SJSA1 (cell line): ENCODE data around the gene NETO2. TPM values are rescaled to one million over a fixed set of nuclear protein-coding genes. Genes with fewer than 3 reads are reported as not detected.
A peak's percentile ranks its signal among the peaks of the same experiment; 100 is the strongest.

Experiments used
- DNase-seq, 2 experiments: peaks; one replicate each; pipeline ENCODE4 v3.0.0-alpha.2; 2015 to 2020; ENCODE audit warnings: low spot score in 2 of 2, low read depth in 1 of 2
- H3K27ac ChIP-seq: fragments of 250-450 bp; sonication (Bioruptor Pico); 2 replicates; pipeline ENCODE4 v1.5.1; 2020; ENCODE audit warnings: mild to moderate bottlenecking, moderate library complexity
- H3K27me3 ChIP-seq: fragments of 250-450 bp; sonication (Bioruptor Pico); replicated peaks from 2 replicates; pipeline ENCODE4 v1.5.1; 2020; ENCODE audit warnings: mild to moderate bottlenecking, moderate library complexity
- H3K36me3 ChIP-seq: fragments of 250-450 bp; sonication (Bioruptor Pico); 2 replicates; pipeline ENCODE4 v1.5.1; 2020; ENCODE audit warnings: mild to moderate bottlenecking
- H3K4me1 ChIP-seq: fragments of 250-450 bp; sonication (Bioruptor Pico); replicated peaks from 2 replicates; pipeline ENCODE4 v1.6.1; 2021; ENCODE audit warnings: mild to moderate bottlenecking
- H3K4me3 ChIP-seq: fragments of 250-450 bp; sonication (Bioruptor Pico); 2 replicates; pipeline ENCODE4 v1.5.1; 2020; ENCODE audit warnings: mild to moderate bottlenecking
- H3K9me3 ChIP-seq: fragments of 250-450 bp; sonication (Bioruptor Pico); replicated peaks from 2 replicates; pipeline ENCODE4 v1.5.1; 2020; ENCODE audit warnings: mild to moderate bottlenecking
- total RNA-seq: library from RNA; depleted of rRNA; stranded (reverse); fragments of >200 nt; shearing (Covaris generic); gene quantifications from 2 replicates; pipeline ENCODE4 v1.2.3, GENCODE V29; 2014; rRNA removed

NETO2 gene
- total RNA-seq, 1 experiment from 2014 or later = 5.6 TPM

DNA sequence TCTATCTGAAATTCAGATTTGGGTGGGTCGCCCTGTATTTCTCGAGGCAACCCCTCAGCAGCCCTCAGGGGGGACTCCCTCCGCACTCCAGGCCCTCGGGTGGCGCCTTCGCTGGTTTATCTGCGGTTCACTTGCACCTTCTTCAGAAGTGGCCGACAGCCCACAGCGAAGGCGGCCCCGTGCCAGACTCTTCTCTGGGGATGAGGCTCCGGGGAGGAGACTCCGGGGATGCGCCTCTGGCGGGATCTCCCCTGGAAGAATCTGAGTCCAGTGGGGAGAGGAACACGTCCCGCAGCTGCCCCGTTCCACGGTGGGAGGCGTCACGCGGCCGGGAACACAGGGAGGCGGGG is 106.4 kb downstream of the NETO2 start:
- Histone ChIP-seq H3K27ac (no peak overlapping the region), H3K27me3 (0 out of 2 replicates have a peak, but pooled peaks cover 3% of the 10 kb centered on the region), H3K9me3 (no peaks in the 10 kb centered on the region), H3K36me3 (no peaks in the 10 kb centered on the region), H3K4me1 (peaks cover 6% of the 10 kb centered on the region), H3K4me3 (peak overlapping the region; percentile 43)
- DNase-seq = no peak

- H3K36me3 ChIP-seq = no peaks in the 10 kb centered on the region
- no peak for DNase-seq
- H3K9me3 ChIP-seq = no peaks in the 10 kb centered on the region
- 0 out of 2 replicates have a peak, but pooled peaks cover 3% of the 10 kb centered on the region for H3K27me3 ChIP-seq
- no peak overlapping the region for H3K27ac ChIP-seq
- no peak overlapping the region for H3K4me3 ChIP-seq
- H3K4me1 ChIP-seq = peaks cover 6% of the 10 kb centered on the region
These were observed 107.5 kb downstream of the NETO2 start for GRCh38 chr16:47036201-47036600.

DNA sequence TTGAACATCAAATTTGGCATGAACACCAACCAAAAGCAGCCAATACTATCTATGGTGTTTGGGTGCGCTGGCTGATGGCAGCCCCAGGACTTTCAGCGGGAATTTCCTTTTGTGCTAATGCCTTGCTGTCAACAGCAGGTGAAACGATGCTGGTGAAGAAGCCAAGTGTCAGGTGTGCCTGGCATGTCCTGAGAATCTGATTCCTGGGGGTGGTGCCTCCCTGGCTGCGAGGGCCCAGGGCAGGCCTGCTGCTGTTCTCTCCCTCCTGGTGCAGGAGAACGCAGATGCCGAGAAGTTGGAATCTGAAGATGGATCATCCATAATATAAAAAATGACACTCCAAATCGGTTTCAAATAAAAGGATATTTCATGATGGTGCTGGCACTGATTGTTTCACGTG is 108.3 kb downstream of the NETO2 start:
- Histone ChIP-seq H3K4me1 (peaks cover 6% of the 10 kb centered on the region), H3K27ac (no peak overlapping the region), H3K4me3 (no peak overlapping the region), H3K9me3 (no peaks in the 10 kb centered on the region), H3K36me3 (no peaks in the 10 kb centered on the region), H3K27me3 (0 out of 2 replicates have a peak, but pooled peaks cover 3% of the 10 kb centered on the region)
- DNase-seq = no peak

- H3K36me3 ChIP-seq = no peaks in the 10 kb centered on the region
- peaks cover 6% of the 10 kb centered on the region for H3K4me1 ChIP-seq
- 0 out of 2 replicates have a peak, but pooled peaks cover 3% of the 10 kb centered on the region for H3K27me3 ChIP-seq
- no peaks in the 10 kb centered on the region for H3K9me3 ChIP-seq
- no peak overlapping the region for H3K27ac ChIP-seq
- H3K4me3 ChIP-seq = no peak overlapping the region
- no peak for DNase-seq
These were observed 109.3 kb downstream of the NETO2 start for GRCh38 chr16:47034455-47034854.

- no peaks in the 10 kb centered on the region for H3K9me3 ChIP-seq
- no peak for DNase-seq
- H3K27me3 ChIP-seq = 0 out of 2 replicates have a peak, but pooled peaks cover 3% of the 10 kb centered on the region
- no peaks in the 10 kb centered on the region for H3K36me3 ChIP-seq
- H3K27ac ChIP-seq = no peak overlapping the region
- peaks cover 6% of the 10 kb centered on the region for H3K4me1 ChIP-seq
- no peak overlapping the region for H3K4me3 ChIP-seq
These were observed 110.6 kb downstream of the NETO2 start for GRCh38 chr16:47033176-47033575.

DNA sequence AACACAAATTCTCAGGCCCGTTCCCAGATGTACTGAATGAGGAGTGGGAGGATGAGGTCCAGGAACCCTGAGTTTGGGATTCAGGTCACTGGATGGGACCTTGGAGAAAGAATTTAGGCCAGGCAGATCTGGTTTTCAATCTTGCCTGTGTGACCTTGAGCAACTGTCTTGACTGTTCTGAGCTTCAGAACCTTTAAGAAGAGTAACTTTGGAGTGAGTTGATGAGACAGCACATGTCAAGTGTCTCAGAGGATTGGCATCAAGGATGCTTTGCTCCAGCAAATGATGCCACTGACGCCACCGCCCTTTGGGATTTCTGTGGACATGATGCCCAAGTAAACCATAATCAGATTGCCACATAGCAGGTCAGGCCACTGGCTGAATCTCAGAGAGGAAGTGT is 114.0 kb downstream of the NETO2 start:
- no peak overlapping the region for H3K27ac ChIP-seq
- no peak for DNase-seq
- H3K4me1 ChIP-seq = no peaks in the 10 kb centered on the region
- no peak overlapping the region for H3K4me3 ChIP-seq
- no peaks in the 10 kb centered on the region for H3K9me3 ChIP-seq
- no peaks in the 10 kb centered on the region for H3K27me3 ChIP-seq
- H3K36me3 ChIP-seq = no peaks in the 10 kb centered on the region

GRCh38 chr16:47028767-47029377 is 114.9 kb downstream of the NETO2 start:
- no peaks in the 10 kb centered on the region for H3K4me1 ChIP-seq
- no peak for DNase-seq

More at GRCh38 chr16:47028767-47029377, 114.9 kb downstream of the NETO2 start:
- Histone ChIP-seq H3K9me3 (no peaks in the 10 kb centered on the region), H3K27me3 (no peaks in the 10 kb centered on the region), H3K4me3 (no peak overlapping the region), H3K36me3 (no peaks in the 10 kb centered on the region), H3K27ac (no peak overlapping the region)

Other genes starting within 250 kb of the NETO2 start
- gene DNAJA2, start 170.3 kb downstream of the NETO2 start, total RNA-seq = 86.8 and 91.1 TPM in 2 replicates